ENCODE data around the gene GATAD2B. TPM values are rescaled to one million over a fixed set of nuclear protein-coding genes. Genes with fewer than 3 reads are reported as not detected.

The GATAD2B gene
- polyA plus RNA-seq, 3 donors: 2.6 to 5.6 (median 4.4) TPM

GRCh38 chr1:153936011-153936802, 13.4 kb upstream of the GATAD2B start:
- H3K27ac ChIP-seq (ENCODE audit: low read depth, low read length): no peak overlapping the region
- 95 to 97% (median 97%) methylated on average over 12 of the region's 12 CpGs for WGBS, 3 donors

- 93 to 96% (median 95%) methylated on average over 9 of the region's 9 CpGs for WGBS, 3 donors
- H3K27ac ChIP-seq (ENCODE audit: low read depth, low read length): no peak overlapping the region
Observed at GRCh38 chr1:153934746-153935145, 12.0 kb upstream of the GATAD2B start.

- 91 to 97% (median 96%) methylated on average over 11 of the region's 11 CpGs for WGBS, 3 donors
- H3K27ac ChIP-seq (ENCODE audit: low read depth, low read length): no peak overlapping the region
Observed at GRCh38 chr1:153933955-153934354, 11.2 kb upstream of the GATAD2B start.

GRCh38 chr1:153933430-153933829, 10.7 kb upstream of the GATAD2B start:
- H3K27ac ChIP-seq (ENCODE audit: low read depth, low read length): no peak overlapping the region
- 89 to 99% (median 90%) methylated on average over 10 to 14 of the region's 14 CpGs for WGBS, 3 donors

- WGBS, 3 donors: 94 to 97% (median 95%) methylated on average over 18 of the region's 18 CpGs
- H3K27ac ChIP-seq (ENCODE audit: low read depth, low read length): no peak overlapping the region
Observed at GRCh38 chr1:153932156-153933131, 9.7 kb upstream of the GATAD2B start.

GRCh38 chr1:153929981-153930948, 7.5 kb upstream of the GATAD2B start:
- H3K27ac ChIP-seq (ENCODE audit: low read depth, low read length): no peak overlapping the region
- WGBS, 3 donors: 81 to 89% (median 83%) methylated on average over 14 of the region's 14 CpGs

GRCh38 chr1:153929426-153929825, 6.7 kb upstream of the GATAD2B start:
- no peak overlapping the region for H3K27ac ChIP-seq (ENCODE audit: low read depth, low read length)
- 84 to 89% (median 86%) methylated on average over 5 of the region's 5 CpGs for WGBS, 3 donors

GRCh38 chr1:153928791-153929341, 6.1 kb upstream of the GATAD2B start:
- 47 to 74% (median 57%) methylated on average over 4 of the region's 4 CpGs for WGBS, 3 donors
- H3K27ac ChIP-seq (ENCODE audit: low read depth, low read length): no peak overlapping the region

- WGBS, 3 donors: 57 to 91% (median 83%) methylated on average over 1 of the region's 1 CpG
- H3K27ac ChIP-seq (ENCODE audit: low read depth, low read length): no peak overlapping the region
Observed at GRCh38 chr1:153928245-153928644, 5.5 kb upstream of the GATAD2B start.

GRCh38 chr1:153926405-153926804, 3.6 kb upstream of the GATAD2B start:
- WGBS, 3 donors: 78 to 87% (median 84%) methylated on average over 4 of the region's 4 CpGs
- no peak overlapping the region for H3K27ac ChIP-seq (ENCODE audit: low read depth, low read length)

GRCh38 chr1:153922076-153922971, 448 bp downstream of the GATAD2B start:
- WGBS, 3 donors: 0% methylated on average over 43 to 78 of the region's 86 CpGs
- no peak overlapping the region for H3K27ac ChIP-seq (ENCODE audit: low read depth, low read length)

- WGBS, 3 donors: 3 to 6% (median 3%) methylated on average over 10 of the region's 10 CpGs
- no peak overlapping the region for H3K27ac ChIP-seq (ENCODE audit: low read depth, low read length)
Observed at GRCh38 chr1:153921803-153922075, 1.0 kb downstream of the GATAD2B start.

- H3K27ac ChIP-seq (ENCODE audit: low read depth, low read length): no peak overlapping the region
- 23 to 31% (median 25%) methylated on average over 3 of the region's 3 CpGs for WGBS, 3 donors
Observed at GRCh38 chr1:153921080-153921802, 1.5 kb downstream of the GATAD2B start.

GRCh38 chr1:153919876-153920852, 2.6 kb downstream of the GATAD2B start:
- H3K27ac ChIP-seq (ENCODE audit: low read depth, low read length): no peak overlapping the region
- WGBS, 3 donors: 41 to 47% (median 46%) methylated on average over 4 of the region's 4 CpGs

GRCh38 chr1:153916297-153916696, 6.5 kb downstream of the GATAD2B start:
- 84 to 95% (median 90%) methylated on average over 4 of the region's 4 CpGs for WGBS, 3 donors
- no peak overlapping the region for H3K27ac ChIP-seq (ENCODE audit: low read depth, low read length)

All from adipose tissue (tissue), 3 donors.